NCI-H1417 (cell line): ENCODE measurements around the gene METTL24.
"Not testable (repeated sequence)": the region's sequence is repeated elsewhere in the genome, so short reads cannot be mapped to it uniquely, and the experiment has no call there.

Experiments
- DNase-seq, 3 experiments: peaks; one replicate each; lab custom pipeline; 2025; lab: John Stamatoyannopoulos, UW

METTL24 gene

GRCh38 chr6:110360676-110361075 is 2.5 kb upstream of the METTL24 start:
- no peak for DNase-seq

- no peak for DNase-seq
These were observed 1.4 kb upstream of the METTL24 start for GRCh38 chr6:110359556-110359955.

GRCh38 chr6:110358553-110359160 is 508 bp upstream of the METTL24 start:
- peak in 2 of 3 experiments; percentile 33 to 59 for DNase-seq

GRCh38 chr6:110357298-110357663 is 868 bp downstream of the METTL24 start:
- DNase-seq: peak; percentile 32 to 84 (median 77)

DNA sequence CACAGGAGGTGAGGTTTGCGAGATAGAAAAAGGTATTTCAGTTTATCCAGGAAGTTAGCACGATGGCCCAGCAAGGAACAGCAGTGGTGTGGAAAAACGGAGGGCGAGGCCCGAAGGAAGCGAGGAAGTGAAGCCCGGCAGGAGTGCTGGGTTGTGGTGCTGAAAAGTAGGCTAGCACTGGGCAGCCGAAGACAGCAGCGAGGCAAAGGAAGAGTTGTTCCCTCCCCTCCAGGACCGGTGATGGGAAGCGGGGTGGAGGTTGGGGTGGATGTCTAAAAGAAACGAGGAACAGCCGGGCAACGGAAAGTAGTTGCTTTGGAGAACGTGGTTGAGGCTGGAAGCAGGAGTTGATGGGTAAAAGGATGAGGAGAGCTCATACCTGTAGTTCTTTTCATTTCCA is 1.4 kb downstream of the METTL24 start:
- DNase-seq: no peak

DNA sequence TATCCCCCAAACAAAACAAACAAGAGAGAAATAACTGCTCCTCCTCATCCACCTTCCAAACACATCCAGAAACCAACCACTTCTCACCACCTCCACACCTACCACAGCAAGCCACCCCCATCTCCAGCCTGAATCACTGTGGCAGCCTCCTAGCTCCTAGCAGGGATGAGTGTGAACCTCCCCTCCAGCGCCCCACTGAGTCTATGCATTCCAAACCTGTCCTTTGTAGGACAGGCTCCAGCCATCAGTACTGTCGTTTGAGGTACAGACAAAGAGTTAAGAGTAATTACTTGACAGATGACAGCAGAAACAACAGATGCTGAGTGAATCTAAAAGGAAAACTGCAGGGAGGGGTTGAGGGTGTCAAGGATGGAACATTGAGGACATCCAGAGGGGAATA is 2.4 kb downstream of the METTL24 start:
- peak in 1 of 3 experiments; percentile 14 for DNase-seq

DNA sequence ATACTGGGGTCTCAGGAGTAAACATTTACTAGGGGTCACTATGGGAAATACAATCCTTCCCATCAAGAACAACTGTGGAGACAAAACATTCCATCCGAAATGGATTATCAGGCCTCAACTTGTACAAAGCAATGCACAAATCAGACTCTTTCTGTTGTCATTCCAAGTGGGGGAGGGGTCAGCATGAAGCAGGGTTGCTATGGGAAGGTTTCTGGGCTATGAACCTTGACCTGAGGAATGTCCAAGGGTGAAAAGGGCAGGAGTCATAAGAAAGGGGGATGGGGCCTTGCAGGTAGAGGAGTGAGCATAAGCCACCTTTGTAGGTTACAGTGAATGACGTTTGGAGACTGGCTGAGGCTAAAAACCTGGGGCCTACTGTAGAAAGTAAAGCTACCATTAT is 3.1 kb downstream of the METTL24 start:
- no peak for DNase-seq

- DNase-seq: no peak
These were observed 4.0 kb downstream of the METTL24 start for GRCh38 chr6:110354153-110354552.

DNA sequence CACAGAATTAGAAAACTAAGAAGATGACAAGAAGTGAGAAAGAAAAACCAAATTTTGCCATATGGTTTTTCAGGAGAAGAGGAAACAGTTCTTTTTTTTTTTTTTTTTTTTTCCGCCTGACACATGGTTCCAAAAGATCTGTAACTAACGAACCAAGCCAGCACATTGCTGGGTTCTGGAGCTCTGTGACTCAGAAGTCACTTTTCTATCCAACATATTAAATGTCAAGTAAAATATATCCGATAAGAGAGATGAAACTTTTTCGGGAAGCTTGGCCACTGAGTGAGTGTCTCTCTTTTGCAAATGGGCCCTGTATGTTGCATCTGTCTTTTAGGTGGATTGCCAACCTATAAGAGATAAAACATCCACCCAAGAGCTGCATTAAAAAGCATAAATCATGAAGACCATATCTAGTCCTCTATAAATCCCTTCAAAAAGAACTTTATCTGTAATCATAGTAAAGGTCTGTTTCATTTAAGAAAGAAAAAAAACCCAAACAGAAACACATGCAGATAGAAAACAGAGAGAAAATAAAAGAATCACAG is 4.6 kb downstream of the METTL24 start:
- no peak for DNase-seq

DNA sequence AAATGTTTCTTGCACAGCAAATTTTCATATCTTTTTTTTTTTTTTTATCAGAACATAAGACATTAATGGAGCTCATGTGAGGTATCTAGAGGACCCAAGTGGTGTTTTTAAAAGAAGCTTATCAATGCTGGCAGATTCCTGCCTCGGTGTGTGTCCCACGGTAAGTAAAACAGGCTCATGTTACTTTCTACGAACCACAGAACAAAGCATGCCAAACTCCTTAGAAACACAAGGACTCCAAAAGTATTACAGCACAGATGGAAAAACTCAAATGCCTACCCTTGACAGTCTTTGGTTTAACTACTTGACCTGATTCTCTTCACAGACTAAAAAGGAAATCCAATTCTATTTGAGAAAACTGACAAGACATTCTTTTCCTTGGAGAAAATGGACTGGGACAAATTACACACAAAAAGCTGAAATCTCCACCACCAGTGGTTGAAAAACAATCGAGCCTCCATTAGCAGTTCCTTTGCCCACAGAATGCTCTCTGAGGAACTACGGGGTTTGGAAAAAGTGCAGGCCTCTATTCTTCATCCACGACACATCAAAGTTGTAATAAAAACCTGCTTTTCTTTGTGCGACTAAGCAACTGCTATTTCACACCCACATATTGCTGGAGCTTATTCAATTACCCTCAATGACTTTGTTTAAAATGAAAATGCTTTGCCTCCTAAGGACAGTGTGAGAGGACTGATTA is 5.4 kb downstream of the METTL24 start:
- DNase-seq: peak in 1 of 3 experiments; percentile 15

DNA sequence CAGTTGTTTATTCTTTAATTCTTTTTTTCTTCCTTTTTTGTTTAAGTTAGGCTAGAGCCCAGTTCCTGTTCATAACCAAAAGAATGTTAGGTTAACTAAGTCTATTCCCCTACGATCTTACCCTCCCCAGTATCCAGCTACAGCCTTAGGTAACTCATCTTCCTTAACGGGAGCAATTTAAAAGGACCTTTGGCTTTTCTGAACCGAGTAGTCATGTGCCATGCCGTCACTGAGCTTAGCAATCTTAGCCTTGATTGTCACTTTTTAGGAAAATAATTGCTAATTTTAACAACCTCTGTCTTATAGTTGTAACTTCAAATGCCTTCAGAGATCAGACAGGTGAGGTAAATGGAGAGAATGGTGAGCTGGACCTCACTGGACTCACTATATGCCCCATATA is 6.2 kb downstream of the METTL24 start:
- no peak for DNase-seq

GRCh38 chr6:110351546-110351945 is 6.6 kb downstream of the METTL24 start:
- no peak for DNase-seq

DNA sequence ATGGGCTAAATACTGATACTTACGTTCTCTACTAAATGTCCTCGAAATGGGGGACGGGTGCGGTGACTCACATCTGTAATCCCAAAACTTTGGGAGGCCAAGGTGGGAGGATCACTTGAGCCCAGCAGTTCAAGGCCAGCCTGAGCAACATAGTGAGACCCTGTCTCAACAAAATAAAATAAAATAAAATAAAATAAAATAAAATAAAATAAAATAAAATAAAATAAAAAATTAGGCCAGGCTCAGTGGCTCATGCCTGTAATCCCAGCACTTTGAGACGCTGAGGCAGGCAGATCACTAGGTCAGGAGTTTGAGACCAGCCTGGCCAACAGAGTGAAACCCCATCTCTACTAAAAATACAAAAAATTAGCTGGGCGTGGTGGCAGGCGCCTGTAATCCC is 7.6 kb downstream of the METTL24 start:
- not testable (repeated sequence) for DNase-seq

GRCh38 chr6:110348961-110349690 is 9.0 kb downstream of the METTL24 start:
- DNase-seq: no peak

- DNase-seq: no peak
These were observed 13.1 kb downstream of the METTL24 start for GRCh38 chr6:110345025-110345424.

GRCh38 chr6:110342759-110343158 is 15.4 kb downstream of the METTL24 start:
- no peak for DNase-seq

DNA sequence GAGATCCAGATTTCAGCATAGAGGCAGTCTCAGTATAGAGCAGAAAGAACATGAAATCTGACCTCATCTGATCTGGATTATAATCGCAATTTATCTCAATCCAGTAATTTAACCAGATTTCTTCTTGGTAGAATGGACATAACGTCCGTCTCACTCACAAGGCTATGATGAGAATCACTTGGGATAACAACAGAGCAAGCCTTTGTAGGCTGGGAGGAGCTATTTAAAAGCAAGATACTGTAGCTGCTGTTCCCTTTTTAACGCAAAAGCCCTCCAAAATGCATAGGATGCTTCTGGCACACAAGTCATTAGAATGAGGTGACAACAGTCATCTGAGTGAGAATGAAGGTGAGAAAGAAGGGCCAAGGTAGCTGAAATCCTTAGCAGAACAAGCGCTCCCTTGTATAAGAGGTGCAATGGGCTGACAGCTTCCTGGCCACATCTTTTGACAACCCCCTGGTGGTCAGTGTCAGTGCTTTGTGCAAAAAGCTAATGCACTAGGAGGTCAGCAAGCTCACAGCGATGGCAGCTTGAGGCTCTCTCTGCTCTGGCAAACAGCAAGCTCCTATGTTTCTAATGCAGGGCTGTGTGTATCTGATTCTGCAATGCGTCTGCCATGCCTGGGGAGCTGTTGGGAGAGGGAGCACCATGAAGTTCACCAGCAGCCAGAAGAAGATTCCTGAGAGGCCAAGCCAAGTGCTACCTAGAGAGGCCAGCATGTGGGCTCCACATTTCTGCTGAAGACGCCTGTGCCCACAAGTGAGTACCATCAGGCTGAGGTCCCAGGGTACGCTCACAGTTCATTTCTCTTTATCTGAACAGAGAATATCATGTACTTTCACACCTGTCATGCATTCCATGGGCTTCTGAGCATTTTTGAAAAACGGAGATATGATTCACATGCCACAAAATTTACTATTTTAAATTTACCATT is 16.2 kb downstream of the METTL24 start:
- peak in 1 of 3 experiments; percentile 12 for DNase-seq

DNA sequence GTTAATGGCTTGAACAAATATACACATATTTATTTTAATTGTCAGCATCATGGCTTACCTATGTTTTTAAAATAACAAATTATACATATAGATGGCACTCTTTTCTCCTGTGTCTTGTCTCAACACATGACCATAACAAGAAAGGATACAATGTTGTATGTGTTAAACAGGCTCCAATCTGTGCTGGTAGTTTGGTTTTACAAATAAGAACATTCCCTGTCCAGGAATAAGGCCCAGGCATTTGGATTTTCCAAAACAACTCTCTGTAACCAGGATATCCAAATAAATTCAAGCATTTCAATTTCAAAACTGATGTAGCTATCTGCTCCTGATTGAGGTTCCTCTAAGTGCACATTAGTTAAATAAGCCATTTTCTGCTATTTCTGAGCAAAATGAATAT is 17.1 kb downstream of the METTL24 start:
- no peak for DNase-seq

GRCh38 chr6:110340392-110340965 is 17.7 kb downstream of the METTL24 start:
- no peak for DNase-seq

DNA sequence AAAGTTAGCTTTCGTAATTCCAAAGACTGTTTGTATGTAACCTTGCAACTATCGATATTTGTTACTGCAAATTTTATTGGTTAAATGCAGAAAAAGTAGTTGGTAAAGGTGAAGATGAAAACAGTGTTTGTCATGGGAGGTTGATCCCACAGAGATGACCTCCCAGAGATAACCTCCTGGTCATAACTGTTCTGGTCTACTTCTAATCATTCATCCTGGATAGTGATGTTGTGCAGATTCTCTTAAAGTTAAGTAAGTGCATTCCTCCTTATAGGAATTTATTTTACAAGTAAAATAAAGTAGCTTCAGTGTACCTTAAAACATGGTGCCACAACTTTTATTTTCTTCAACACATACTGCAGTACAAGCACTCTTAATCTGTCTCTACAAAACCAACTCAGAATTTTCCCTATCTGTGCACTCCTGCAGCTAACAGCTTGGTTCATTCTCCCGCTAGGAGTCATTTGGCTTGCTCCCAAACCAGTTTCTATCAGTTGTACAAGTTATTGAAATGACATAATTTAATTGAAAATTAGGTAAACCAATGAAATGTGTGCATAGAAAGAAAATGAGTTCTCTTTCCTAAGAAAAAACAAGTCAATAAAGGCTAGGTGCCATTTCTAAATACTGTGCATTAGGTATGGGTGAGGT is 19.2 kb downstream of the METTL24 start:
- DNase-seq: no peak

DNA sequence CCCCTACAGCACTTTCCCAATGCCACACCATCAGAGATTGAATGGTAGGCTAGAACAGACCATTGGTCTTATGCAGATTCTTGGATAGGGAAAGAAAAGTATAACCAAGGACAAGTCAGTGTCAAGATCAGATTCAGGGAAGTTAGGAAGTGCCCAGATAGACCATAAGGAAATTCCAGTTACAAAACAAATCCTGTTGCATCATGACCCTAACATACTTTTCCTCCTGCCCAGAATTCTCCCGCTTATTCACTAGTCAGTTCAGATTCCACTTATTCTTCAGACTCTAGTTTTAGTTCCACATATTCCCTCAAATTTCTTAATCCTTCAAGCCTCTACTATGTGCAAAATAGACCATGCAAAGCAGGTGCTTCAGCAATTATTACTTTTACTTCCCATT is 20.7 kb downstream of the METTL24 start:
- DNase-seq: no peak
